Astrocyte (in vitro differentiated cells and primary cell): ENCODE measurements around the gene USP34. TPM values are rescaled to one million over a fixed set of nuclear protein-coding genes. Genes with fewer than 3 reads are reported as not detected.

Experiments used
- DNase-seq: peaks from one replicate; pipeline ENCODE4 v3.0.0-alpha.2; 2010; ENCODE audit warnings: low read depth
- FAIRE-seq: peaks from 2 replicates; lab custom pipeline; 2011; peaks lifted over from hg19 to GRCh38; lab: Jason Lieb, UNC
- H2AFZ ChIP-seq: 2 replicates; pipeline ENCODE4 v1.6.0; 2012; ENCODE audit warnings: low read depth, low read length, inconsistent platforms
- H3K27ac ChIP-seq: 2 replicates; pipeline ENCODE4 v1.5.1; 2011; ENCODE audit warnings: low read depth, low read length, inconsistent platforms
- H3K27me3 ChIP-seq: 2 replicates; pipeline ENCODE4 v1.6.0; 2011; ENCODE audit warnings: low read length, inconsistent platforms; ENCODE audit not compliant: insufficient read depth
- H3K36me3 ChIP-seq: 2 replicates; pipeline ENCODE4 v1.5.1; 2011; ENCODE audit warnings: low read length, inconsistent platforms; ENCODE audit not compliant: insufficient read depth
- H3K4me1 ChIP-seq: 2 replicates; pipeline ENCODE4 v1.5.1; 2011; ENCODE audit warnings: low read length, inconsistent platforms; ENCODE audit not compliant: insufficient read depth
- H3K4me2 ChIP-seq: 2 replicates; pipeline ENCODE4 v1.6.0; 2012; ENCODE audit warnings: low read length, inconsistent platforms
- H3K4me3 ChIP-seq: 2 replicates; pipeline ENCODE4 v1.5.1; 2011; ENCODE audit warnings: low read depth, mild to moderate bottlenecking, low read length, inconsistent platforms; ENCODE audit not compliant: insufficient read depth
- H3K79me2 ChIP-seq: 2 replicates; pipeline ENCODE4 v1.6.0; 2012; ENCODE audit warnings: mild to moderate bottlenecking, low read length, inconsistent platforms; ENCODE audit not compliant: insufficient read depth
- H3K9ac ChIP-seq: 2 replicates; pipeline ENCODE4 v1.6.0; 2012; ENCODE audit warnings: mild to moderate bottlenecking, low read length, inconsistent platforms
- H3K9me3 ChIP-seq: 2 replicates; pipeline ENCODE4 v1.5.1; 2012; ENCODE audit warnings: low read depth, mild to moderate bottlenecking, low read length, inconsistent platforms; ENCODE audit not compliant: insufficient read depth
- H4K20me1 ChIP-seq: 2 replicates; pipeline ENCODE4 v1.6.0; 2012; ENCODE audit warnings: low read length, inconsistent platforms; ENCODE audit not compliant: insufficient read depth
- H3K27ac Mint-ChIP-seq: one replicate; pipeline ENCODE4 v1.8.0; 2021; ENCODE audit warnings: mild to moderate bottlenecking, mixed read lengths; ENCODE audit not compliant: unreplicated experiment
- H3K27me3 Mint-ChIP-seq: one replicate; pipeline ENCODE4 v1.8.0; 2021; ENCODE audit warnings: low read depth, mixed read lengths; ENCODE audit not compliant: unreplicated experiment
- H3K36me3 Mint-ChIP-seq: one replicate; pipeline ENCODE4 v1.8.0; 2021; ENCODE audit warnings: low read depth, mixed read lengths; ENCODE audit not compliant: unreplicated experiment
- H3K4me1 Mint-ChIP-seq: one replicate; pipeline ENCODE4 v1.8.0; 2021; ENCODE audit warnings: low read depth, mixed read lengths; ENCODE audit not compliant: unreplicated experiment
- H3K4me3 Mint-ChIP-seq: one replicate; pipeline ENCODE4 v1.8.0; 2021; ENCODE audit warnings: mild to moderate bottlenecking, moderate library complexity, mixed read lengths; ENCODE audit not compliant: unreplicated experiment
- H3K9me3 Mint-ChIP-seq: one replicate; pipeline ENCODE4 v1.8.0; 2021; ENCODE audit warnings: mild to moderate bottlenecking, mixed read lengths; ENCODE audit not compliant: unreplicated experiment
- EZH2 ChIP-seq: IDR thresholded peaks from 2 replicates; pipeline ENCODE4 v1.6.1; 2012; ENCODE audit warnings: mild to moderate bottlenecking, low read length, inconsistent platforms; ENCODE audit not compliant: insufficient read depth
- total RNA-seq: library from RNA; stranded (reverse); gene quantifications from 2 replicates; pipeline ENCODE4 v1.2.1, GENCODE V29; 2021
- TF ChIP-seq, protein P1 (sequence below): IDR thresholded peaks from 2 replicates; pipeline ENCODE4 v1.5.1; 2011; ENCODE audit warnings: low read depth, mild to moderate bottlenecking, inconsistent platforms, low read length, moderate library complexity; ENCODE audit not compliant: insufficient read depth

USP34 gene
- total RNA-seq, 1 donor from 2014 or later: 99.9 TPM

DNA sequence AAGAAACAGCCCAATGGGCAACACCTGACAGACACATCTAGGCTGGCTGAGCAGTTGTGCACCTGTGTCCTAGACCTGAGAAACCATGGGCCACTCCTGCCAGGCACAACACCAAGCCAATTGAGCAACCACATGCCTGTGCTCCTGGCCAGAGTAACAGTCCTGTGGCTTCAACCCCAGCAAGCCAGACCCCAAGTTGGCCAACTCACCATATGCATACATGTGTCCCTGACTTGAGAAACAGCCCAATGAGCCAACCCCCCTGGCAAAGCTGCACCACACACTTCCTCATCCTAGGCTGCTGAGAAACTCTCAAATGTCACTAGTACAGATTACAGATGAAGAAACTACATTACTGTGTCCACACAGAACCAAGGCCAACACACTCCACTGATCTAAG, 36.6 kb downstream of the USP34 start:
- peaks cover 98% of the 10 kb centered on the region for H3K79me2 ChIP-seq
- Mint-ChIP-seq H3K27me3 (no peaks in the 10 kb centered on the region), H3K4me1 (peaks cover 26% of the 10 kb centered on the region), H3K9me3 (peaks cover 2% of the 10 kb centered on the region), H3K4me3 (peak overlapping the region; percentile 11), H3K27ac (no peak overlapping the region), H3K36me3 (peaks cover 7% of the 10 kb centered on the region)
- H3K9me3 ChIP-seq: no peaks in the 10 kb centered on the region
- no peak overlapping the region for H3K27ac ChIP-seq
- DNase-seq: no peak
- H3K4me3 ChIP-seq: no peak overlapping the region
- no peak overlapping the region for H2AFZ ChIP-seq
- H3K27me3 ChIP-seq: no peaks in the 10 kb centered on the region
- no peaks in the 10 kb centered on the region for H3K36me3 ChIP-seq
- FAIRE-seq: no peak
- H4K20me1 ChIP-seq: peaks cover 90% of the 10 kb centered on the region
- no peak overlapping the region for H3K9ac ChIP-seq
- no peaks in the 10 kb centered on the region for H3K4me1 ChIP-seq
- no peak overlapping the region for H3K4me2 ChIP-seq
- no peak for TF ChIP-seq EZH2
- TF ChIP-seq, protein P1, sequence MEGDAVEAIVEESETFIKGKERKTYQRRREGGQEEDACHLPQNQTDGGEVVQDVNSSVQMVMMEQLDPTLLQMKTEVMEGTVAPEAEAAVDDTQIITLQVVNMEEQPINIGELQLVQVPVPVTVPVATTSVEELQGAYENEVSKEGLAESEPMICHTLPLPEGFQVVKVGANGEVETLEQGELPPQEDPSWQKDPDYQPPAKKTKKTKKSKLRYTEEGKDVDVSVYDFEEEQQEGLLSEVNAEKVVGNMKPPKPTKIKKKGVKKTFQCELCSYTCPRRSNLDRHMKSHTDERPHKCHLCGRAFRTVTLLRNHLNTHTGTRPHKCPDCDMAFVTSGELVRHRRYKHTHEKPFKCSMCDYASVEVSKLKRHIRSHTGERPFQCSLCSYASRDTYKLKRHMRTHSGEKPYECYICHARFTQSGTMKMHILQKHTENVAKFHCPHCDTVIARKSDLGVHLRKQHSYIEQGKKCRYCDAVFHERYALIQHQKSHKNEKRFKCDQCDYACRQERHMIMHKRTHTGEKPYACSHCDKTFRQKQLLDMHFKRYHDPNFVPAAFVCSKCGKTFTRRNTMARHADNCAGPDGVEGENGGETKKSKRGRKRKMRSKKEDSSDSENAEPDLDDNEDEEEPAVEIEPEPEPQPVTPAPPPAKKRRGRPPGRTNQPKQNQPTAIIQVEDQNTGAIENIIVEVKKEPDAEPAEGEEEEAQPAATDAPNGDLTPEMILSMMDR: no peak

DNA sequence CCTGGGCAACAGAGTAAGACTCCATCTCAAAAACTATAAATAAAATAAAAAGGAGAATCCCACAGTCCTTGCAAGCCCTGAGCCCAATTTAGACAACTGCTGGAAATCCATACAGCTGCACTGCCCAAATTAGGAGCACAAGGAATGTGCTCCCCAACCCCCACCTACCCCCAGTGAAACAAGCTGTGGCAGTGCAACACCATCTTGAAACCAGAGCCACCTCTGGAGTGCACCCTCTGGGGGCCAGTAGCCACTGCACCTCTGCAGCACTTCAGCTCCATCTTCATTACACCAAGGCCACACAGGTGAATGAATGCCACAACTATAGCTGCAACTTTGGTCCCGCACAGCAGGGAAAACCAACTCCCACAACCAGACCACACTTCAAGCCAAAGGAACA, 37.3 kb downstream of the USP34 start:
- no peaks in the 10 kb centered on the region for H3K27me3 Mint-ChIP-seq
- H3K4me3 Mint-ChIP-seq: no peak overlapping the region
- peaks cover 23% of the 10 kb centered on the region for H3K4me1 Mint-ChIP-seq
- FAIRE-seq (no peak), DNase-seq (no peak)
- peaks cover 97% of the 10 kb centered on the region for H3K79me2 ChIP-seq
- H3K36me3 ChIP-seq: no peaks in the 10 kb centered on the region
- H3K27ac ChIP-seq: no peak overlapping the region
- no peak overlapping the region for H3K4me3 ChIP-seq
- no peaks in the 10 kb centered on the region for H3K9me3 Mint-ChIP-seq
- H3K4me2 ChIP-seq: no peak overlapping the region
- no peaks in the 10 kb centered on the region for H3K4me1 ChIP-seq
- TF ChIP-seq, protein P1: no peak
- TF ChIP-seq EZH2: no peak
- no peak overlapping the region for H3K9ac ChIP-seq
- peaks cover 88% of the 10 kb centered on the region for H4K20me1 ChIP-seq
- no peaks in the 10 kb centered on the region for H3K27me3 ChIP-seq
- no peak overlapping the region for H2AFZ ChIP-seq
- H3K9me3 ChIP-seq: no peaks in the 10 kb centered on the region
- peaks cover 7% of the 10 kb centered on the region for H3K36me3 Mint-ChIP-seq
- no peak overlapping the region for H3K27ac Mint-ChIP-seq

DNA sequence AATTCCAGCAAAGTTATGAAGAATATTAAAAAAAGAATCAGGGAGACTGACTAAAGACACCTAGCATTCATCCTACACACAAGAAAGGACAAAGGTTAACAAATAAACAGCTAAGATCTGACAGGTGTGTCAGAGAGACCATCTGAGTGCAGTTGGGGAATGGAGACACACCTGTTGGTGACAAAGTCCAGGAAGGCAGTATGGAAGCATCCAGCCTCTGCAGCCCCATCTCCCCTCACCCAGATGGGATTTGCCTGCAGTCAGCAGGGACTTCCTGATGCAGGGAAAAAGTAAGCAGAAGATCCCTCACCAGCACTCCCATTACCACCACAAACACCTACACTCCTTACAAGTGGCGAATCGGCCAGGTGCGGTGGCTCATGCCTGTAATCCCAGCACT, 37.9 kb downstream of the USP34 start:
- no peak for DNase-seq
- Mint-ChIP-seq H3K4me3 (no peak overlapping the region), H3K27me3 (no peaks in the 10 kb centered on the region), H3K9me3 (no peaks in the 10 kb centered on the region), H3K36me3 (peaks cover 7% of the 10 kb centered on the region), H3K27ac (no peak overlapping the region), H3K4me1 (peaks cover 23% of the 10 kb centered on the region)
- no peaks in the 10 kb centered on the region for H3K4me1 ChIP-seq
- H3K79me2 ChIP-seq: peaks cover 97% of the 10 kb centered on the region
- no peak overlapping the region for H3K4me2 ChIP-seq
- no peak overlapping the region for H3K27ac ChIP-seq
- TF ChIP-seq EZH2: no peak
- TF ChIP-seq, protein P1: no peak
- H2AFZ ChIP-seq: no peak overlapping the region
- H3K9ac ChIP-seq: no peak overlapping the region
- H3K9me3 ChIP-seq: no peaks in the 10 kb centered on the region
- H3K36me3 ChIP-seq: no peaks in the 10 kb centered on the region
- no peak for FAIRE-seq
- no peaks in the 10 kb centered on the region for H3K27me3 ChIP-seq
- no peak overlapping the region for H3K4me3 ChIP-seq
- peaks cover 88% of the 10 kb centered on the region for H4K20me1 ChIP-seq
